NCI-H2107 (cell line): ENCODE results near the gene OSBPL1A.

Source experiments
- DNase-seq: peaks from one replicate; lab custom pipeline; 2025; lab: John Stamatoyannopoulos, UW

Gene OSBPL1A

GRCh38 chr18:24267878-24268277 lies 129.7 kb downstream of the OSBPL1A start:
- DNase-seq = no peak

GRCh38 chr18:24266131-24266530 lies 131.5 kb downstream of the OSBPL1A start:
- DNase-seq = no peak

- DNase-seq = no peak
Observed at GRCh38 chr18:24265502-24266064, 132.0 kb downstream of the OSBPL1A start.

GRCh38 chr18:24263050-24263449 lies 134.6 kb downstream of the OSBPL1A start:
- no peak for DNase-seq

GRCh38 chr18:24262087-24262486 lies 135.5 kb downstream of the OSBPL1A start:
- no peak for DNase-seq

- DNase-seq = no peak
Observed at GRCh38 chr18:24259869-24260641, 137.6 kb downstream of the OSBPL1A start.

- no peak for DNase-seq
Observed at GRCh38 chr18:24254071-24254470, 143.6 kb downstream of the OSBPL1A start.

GRCh38 chr18:24249716-24250115 lies 147.9 kb downstream of the OSBPL1A start:
- no peak for DNase-seq

- DNase-seq = no peak
Observed at GRCh38 chr18:24248359-24248758, 149.3 kb downstream of the OSBPL1A start.

GRCh38 chr18:24246143-24246542 lies 151.5 kb downstream of the OSBPL1A start:
- no peak for DNase-seq

GRCh38 chr18:24244698-24245097 lies 152.9 kb downstream of the OSBPL1A start:
- DNase-seq = no peak

GRCh38 chr18:24243677-24244076 lies 153.9 kb downstream of the OSBPL1A start:
- no peak for DNase-seq

- no peak for DNase-seq
Observed at GRCh38 chr18:24239341-24239740, 158.3 kb downstream of the OSBPL1A start.

GRCh38 chr18:24238387-24238786 lies 159.2 kb downstream of the OSBPL1A start:
- DNase-seq = no peak

GRCh38 chr18:24234850-24235418 lies 162.7 kb downstream of the OSBPL1A start:
- DNase-seq = no peak

- no peak for DNase-seq
Observed at GRCh38 chr18:24234330-24234729, 163.3 kb downstream of the OSBPL1A start.

- no peak for DNase-seq
Observed at GRCh38 chr18:24232800-24233199, 164.8 kb downstream of the OSBPL1A start.

- no peak for DNase-seq
Observed at GRCh38 chr18:24231773-24232735, 165.6 kb downstream of the OSBPL1A start.

GRCh38 chr18:24230766-24231165 lies 166.9 kb downstream of the OSBPL1A start:
- no peak for DNase-seq

GRCh38 chr18:24228667-24229041 lies 169.0 kb downstream of the OSBPL1A start:
- no peak for DNase-seq

- DNase-seq = no peak
Observed at GRCh38 chr18:24227977-24228666, 169.5 kb downstream of the OSBPL1A start.

GRCh38 chr18:24220318-24220688 lies 177.3 kb downstream of the OSBPL1A start:
- DNase-seq = no peak
